SU-DHL-6 (cell line): Measurements from ENCODE around the gene TNFRSF4.

Experiments used
- EZH2phosphoT487 ChIP-seq: fragments of 200-600 bp; sonication (generic), shearing (Covaris generic); conservative IDR thresholded peaks from 2 replicates; pipeline ENCODE4 v1.6.1; 2018; ENCODE audit warnings: mild to moderate bottlenecking, antibody characterized with exemption, low read length, moderate library complexity, mixed read lengths
- TF ChIP-seq, protein P1 (sequence below): fragments of 200-600 bp; sonication (generic); IDR thresholded peaks from one replicate; pipeline ENCODE4 v1.5.1; 2017; ENCODE audit warnings: antibody characterized with exemption, mild to moderate bottlenecking, low read length, moderate library complexity; ENCODE audit not compliant: insufficient read depth, poor library complexity, severe bottlenecking

DNA sequence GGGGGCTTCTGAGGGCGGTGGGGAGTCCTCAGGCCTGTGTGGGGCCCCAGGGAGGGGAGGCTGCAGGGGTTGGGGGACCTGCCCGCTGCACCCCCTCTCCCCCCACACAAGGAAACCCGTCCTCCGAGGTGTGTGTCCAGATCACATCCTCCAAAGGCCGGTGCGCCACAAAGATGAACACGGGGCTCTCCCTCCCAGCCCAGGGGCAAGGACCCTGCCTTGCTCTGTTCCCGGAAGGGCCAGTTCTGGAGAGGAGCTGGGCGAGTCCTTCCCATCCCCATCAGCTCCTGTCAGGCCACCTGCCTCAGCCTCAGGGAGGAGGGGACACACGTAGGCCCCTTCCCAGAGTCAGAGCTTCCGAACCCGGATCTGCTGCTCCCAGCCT lies 42.8 kb downstream of the TNFRSF4 start:
- TF ChIP-seq, protein P1, sequence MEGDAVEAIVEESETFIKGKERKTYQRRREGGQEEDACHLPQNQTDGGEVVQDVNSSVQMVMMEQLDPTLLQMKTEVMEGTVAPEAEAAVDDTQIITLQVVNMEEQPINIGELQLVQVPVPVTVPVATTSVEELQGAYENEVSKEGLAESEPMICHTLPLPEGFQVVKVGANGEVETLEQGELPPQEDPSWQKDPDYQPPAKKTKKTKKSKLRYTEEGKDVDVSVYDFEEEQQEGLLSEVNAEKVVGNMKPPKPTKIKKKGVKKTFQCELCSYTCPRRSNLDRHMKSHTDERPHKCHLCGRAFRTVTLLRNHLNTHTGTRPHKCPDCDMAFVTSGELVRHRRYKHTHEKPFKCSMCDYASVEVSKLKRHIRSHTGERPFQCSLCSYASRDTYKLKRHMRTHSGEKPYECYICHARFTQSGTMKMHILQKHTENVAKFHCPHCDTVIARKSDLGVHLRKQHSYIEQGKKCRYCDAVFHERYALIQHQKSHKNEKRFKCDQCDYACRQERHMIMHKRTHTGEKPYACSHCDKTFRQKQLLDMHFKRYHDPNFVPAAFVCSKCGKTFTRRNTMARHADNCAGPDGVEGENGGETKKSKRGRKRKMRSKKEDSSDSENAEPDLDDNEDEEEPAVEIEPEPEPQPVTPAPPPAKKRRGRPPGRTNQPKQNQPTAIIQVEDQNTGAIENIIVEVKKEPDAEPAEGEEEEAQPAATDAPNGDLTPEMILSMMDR, result no peak
- no peak for TF ChIP-seq EZH2phosphoT487
